Cardiac septum (tissue), 1 donor: Measurements from ENCODE around the gene RPRD2. TPM values are rescaled to one million over a fixed set of nuclear protein-coding genes. Genes with fewer than 3 reads are reported as not detected.
A peak's percentile ranks its signal among the peaks of the same experiment; 100 is the strongest.

Experiments
- DNase-seq: peaks from one replicate; pipeline ENCODE4 v3.0.0-alpha.2; 2020; ENCODE audit warnings: low spot score
- intact Hi-C: fragments of 100-400 bp; cut with DNase I; formaldehyde crosslinking; loops from one replicate; pipeline ENCODE4 v1.14.0; 2022
- total RNA-seq: library from RNA; stranded (reverse); fragmentation: NEBNext Ultra II Directional; extraction: Animal tissue kit (Norgen Biotek cat#: 25700); gene quantifications from one replicate; pipeline ENCODE4 v1.2.1, GENCODE V29; 2021
- donor health status: DM: no; HTN: no; CAD: no.

Gene RPRD2
- total RNA-seq, 1 donor from 2014 or later, result 23.5 TPM

- no peak for DNase-seq
These were observed 134.4 kb downstream of the RPRD2 start for GRCh38 chr1:150498342-150498741.

GRCh38 chr1:150505431-150505830, 141.5 kb downstream of the RPRD2 start:
- intact Hi-C loops, result no loop called here
- DNase-seq, result no peak

More at GRCh38 chr1:150498342-150498741, 134.4 kb downstream of the RPRD2 start:
- intact Hi-C loops, result no loop called here

GRCh38 chr1:150507912-150508864, 144.2 kb downstream of the RPRD2 start, which contains the start of gene ECM1:
Gene ECM1, plus strand, starts transcription at chr1:150508109. Its CDS starts 101 bp downstream, at chr1:150508210.
- peak; percentile 85 for DNase-seq
- intact Hi-C loops, result no loop called here

DNA sequence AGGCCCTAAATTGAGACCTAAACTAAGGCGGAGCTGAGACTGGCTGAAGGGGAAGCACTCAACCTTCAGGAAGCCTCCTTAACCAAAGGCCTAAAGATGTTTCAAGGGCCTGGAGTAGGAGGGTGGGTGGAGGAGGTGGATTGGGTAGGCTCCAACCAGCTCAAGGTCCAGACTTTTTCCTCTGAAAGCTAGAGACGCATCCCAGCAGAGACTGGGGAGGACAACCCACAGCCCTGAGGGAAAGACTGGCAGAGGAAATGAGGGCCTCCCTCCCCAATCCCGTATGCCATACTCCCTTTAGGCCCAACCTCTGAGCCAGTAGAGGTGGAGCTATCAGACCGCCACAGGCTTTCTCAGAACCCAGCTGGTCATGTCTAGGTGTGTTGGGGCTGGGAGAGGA, 145.0 kb downstream of the RPRD2 start:
- intact Hi-C loops, result no loop called here
- DNase-seq, result no peak

DNA sequence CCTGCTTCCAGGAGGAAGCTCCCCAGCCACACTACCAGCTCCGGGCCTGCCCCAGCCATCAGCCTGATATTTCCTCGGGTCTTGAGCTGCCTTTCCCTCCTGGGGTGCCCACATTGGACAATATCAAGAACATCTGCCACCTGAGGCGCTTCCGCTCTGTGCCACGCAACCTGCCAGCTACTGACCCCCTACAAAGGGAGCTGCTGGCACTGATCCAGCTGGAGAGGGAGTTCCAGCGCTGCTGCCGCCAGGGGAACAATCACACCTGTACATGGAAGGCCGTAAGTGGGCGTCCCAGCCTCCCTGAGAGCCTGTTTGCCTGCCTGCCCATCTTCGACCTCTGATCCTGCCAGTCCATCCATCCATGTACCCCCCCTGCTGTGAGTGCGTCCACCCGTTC, 147.6 kb downstream of the RPRD2 start:
- intact Hi-C loops, result loop anchor here (5.0 kb wide), 1 partner anchor 34 kb away; no protein-coding TSS in a partner anchor
- no peak for DNase-seq

DNA sequence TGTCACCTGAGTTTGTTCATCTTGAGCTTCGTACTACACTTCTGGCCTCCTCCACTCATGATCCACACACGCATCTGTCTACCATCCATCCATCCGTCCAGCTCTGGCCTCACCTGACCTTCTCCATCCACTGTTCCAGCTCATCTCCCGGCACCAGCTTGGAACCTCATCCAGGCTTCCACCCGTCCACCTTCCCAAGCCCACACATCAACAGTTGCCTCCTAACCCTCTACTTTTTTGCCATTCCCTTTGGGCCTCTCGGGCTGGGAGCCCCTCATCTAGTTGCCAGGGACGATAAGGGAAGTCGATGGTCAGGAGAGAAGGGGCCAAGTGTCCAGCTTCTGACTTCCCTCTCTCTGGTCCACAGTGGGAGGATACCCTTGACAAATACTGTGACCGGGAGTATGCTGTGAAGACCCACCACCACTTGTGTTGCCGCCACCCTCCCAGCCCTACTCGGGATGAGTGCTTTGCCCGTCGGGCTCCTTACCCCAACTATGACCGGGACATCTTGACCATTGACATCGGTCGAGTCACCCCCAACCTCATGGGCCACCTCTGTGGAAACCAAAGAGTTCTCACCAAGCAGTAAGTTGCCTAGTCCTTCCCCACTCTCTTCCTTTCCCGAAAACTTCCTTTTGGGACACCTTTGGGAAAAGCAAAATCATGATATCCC, 148.2 kb downstream of the RPRD2 start:
- DNase-seq, result no peak
- intact Hi-C loops, result loop anchor here (5.0 kb wide), 1 partner anchor 35 kb away; no protein-coding TSS in a partner anchor

DNA sequence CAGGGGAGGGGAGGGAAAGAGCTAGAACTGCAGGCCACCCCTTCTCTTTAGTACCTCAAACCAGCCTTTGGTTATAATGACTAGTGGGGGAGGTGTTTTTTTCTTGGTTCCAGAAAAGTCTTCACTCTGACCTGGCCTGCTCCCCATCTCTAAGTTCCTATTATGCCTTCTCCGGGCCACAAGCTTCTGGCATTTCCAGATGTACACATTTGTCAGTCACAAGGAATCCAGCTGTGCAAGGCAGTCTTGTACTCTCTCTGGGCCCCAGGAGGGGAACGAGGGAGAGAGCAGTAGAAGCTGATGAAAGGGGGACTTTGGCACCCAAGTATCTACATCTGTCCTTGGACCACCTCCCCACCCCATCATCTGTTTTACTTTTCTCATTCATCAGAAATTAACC, 148.9 kb downstream of the RPRD2 start:
- DNase-seq, result no peak
- intact Hi-C loops, result loop anchor here (5.0 kb wide), 1 partner anchor 36 kb away; no protein-coding TSS in a partner anchor

- no peak for DNase-seq
- intact Hi-C loops, result loop anchor here (5.0 kb wide), 1 partner anchor 36 kb away; no protein-coding TSS in a partner anchor
These were observed 149.4 kb downstream of the RPRD2 start for GRCh38 chr1:150513351-150513791.

GRCh38 chr1:150514260-150514659, 150.3 kb downstream of the RPRD2 start:
- intact Hi-C loops, result loop anchor here (2.0 to 5.0 kb wide), 3 partner anchors 19 to 37 kb away; partner anchors contain the start of gene TARS2
- no peak for DNase-seq

- intact Hi-C loops, result loop anchor here (2.0 to 5.0 kb wide), 3 partner anchors 18 to 38 kb away; partner anchors contain the start of gene TARS2
- no peak for DNase-seq
These were observed 151.0 kb downstream of the RPRD2 start for GRCh38 chr1:150514913-150515327.

- intact Hi-C loops, result loop anchor here (2.0 kb wide), 2 partner anchors 17 to 29 kb away; partner anchors contain the start of gene TARS2
- peak; percentile 99 for DNase-seq
These were observed 151.5 kb downstream of the RPRD2 start, which contains the start of gene FALEC for GRCh38 chr1:150515328-150516049. Gene FALEC, plus strand, starts transcription at chr1:150515752.

DNA sequence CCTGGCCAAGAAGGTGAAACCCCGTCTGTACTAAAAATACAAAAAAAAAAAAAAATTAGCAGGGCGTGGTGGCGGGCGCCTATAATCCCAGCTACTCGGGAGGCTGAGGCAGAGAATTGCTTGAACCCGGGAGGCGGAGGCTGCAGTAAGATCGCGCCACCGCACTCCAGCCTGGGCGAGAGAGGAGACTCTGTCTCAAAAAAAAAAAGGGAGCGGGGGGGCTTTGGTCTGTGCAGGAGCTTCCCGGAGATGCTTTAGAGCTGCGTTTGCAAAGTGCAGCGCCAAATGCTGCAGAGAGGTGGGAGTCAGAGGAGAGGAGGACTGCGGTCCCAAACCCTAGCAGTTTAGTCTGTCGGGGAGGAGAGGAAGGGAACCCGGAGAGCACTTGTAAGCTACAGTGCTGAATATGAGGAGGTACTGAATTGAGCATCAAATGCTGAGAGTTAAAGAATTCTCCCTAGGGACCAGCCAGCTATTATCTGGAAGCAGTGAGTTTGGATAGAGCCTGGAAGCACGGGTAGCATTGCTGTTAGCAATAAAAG, 152.2 kb downstream of the RPRD2 start:
- intact Hi-C loops, result no loop called here
- no peak for DNase-seq

GRCh38 chr1:150516616-150517015, 152.7 kb downstream of the RPRD2 start:
- intact Hi-C loops, result no loop called here
- no peak for DNase-seq

- DNase-seq, result no peak
- intact Hi-C loops, result no loop called here
These were observed 157.4 kb downstream of the RPRD2 start for GRCh38 chr1:150521196-150521968.

- intact Hi-C loops, result no loop called here
These were observed 161.4 kb downstream of the RPRD2 start for GRCh38 chr1:150525348-150525747.

More at GRCh38 chr1:150525348-150525747, 161.4 kb downstream of the RPRD2 start:
- no peak for DNase-seq
